GM18868 (cell line): ENCODE measurements around the gene CAMK1G.
A peak's percentile ranks its signal among the peaks of the same experiment; 100 is the strongest.

Experiments used
- ATAC-seq: cut with Tn5 transposase; IDR thresholded peaks from one replicate; pipeline ENCODE4 v1.9.1; 2021; ENCODE audit warnings: mild to moderate bottlenecking, moderate library complexity; ENCODE audit not compliant: unreplicated experiment

CAMK1G gene

DNA sequence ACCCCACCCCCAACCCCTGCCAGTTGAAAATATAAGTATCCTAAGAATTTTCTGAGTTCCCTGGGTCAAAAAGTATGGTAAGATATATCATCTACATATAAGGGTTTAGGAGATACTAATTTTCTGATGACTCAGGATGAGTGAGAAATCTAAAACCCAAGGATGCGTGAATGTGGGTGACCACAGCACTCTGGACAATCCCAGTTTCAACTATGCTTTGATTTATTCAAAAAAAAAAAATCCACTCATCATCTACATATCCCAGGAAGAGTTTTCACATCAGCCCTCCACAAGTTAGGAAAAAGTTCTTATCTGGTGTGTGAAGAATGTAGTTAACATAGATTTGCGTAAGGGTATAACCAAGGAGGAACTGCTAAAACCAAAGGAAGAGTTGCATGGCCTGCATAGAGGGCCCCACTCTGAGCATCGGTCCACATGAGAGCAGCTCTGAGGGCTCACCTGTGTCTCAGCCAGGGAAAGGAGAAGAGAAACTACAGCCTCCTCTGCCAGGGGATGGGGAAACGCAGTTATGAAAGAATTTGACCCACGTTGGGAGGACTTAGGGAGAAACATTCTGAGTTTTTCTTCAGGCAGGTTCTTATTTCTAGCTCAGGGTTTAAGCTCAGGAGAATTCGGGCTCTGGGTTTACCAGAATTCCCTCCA is 50.0 kb downstream of the CAMK1G start:
- ATAC-seq = peak; percentile 83

DNA sequence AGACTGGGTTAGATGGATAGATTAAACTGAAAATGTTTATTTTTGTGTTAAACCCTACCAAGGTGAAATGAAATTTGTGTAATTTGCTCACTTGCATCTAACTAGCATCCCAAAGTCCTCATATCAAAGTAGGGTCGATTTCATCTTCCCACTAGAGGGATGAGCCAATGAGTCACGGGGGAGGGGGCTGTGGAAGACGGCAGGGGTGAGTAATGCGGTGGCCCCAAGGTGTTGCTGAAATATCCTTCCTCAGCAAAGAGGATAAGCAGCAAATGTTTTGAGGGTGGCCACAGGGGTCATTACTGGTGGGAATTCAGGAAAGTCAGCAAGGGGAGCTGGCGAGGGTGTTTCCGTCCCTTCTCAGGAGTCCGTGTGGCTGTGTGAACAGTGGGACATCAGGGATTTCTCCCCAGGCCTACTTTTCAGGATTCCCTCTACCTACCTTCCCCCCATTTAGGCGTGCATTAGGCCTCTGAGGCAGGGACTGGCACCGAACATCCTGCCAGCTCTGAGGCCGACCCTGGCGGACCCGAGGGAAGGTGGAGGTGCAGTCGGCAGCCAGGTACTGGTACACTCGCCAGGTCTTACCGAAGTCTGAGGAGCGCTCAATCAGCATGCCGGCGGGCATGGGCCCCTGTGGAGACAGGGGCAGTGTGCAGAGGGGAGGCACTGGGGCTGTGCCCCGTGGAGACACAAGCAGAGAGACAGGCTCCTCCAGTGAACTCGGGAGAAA is 50.7 kb downstream of the CAMK1G start:
- no peak for ATAC-seq

DNA sequence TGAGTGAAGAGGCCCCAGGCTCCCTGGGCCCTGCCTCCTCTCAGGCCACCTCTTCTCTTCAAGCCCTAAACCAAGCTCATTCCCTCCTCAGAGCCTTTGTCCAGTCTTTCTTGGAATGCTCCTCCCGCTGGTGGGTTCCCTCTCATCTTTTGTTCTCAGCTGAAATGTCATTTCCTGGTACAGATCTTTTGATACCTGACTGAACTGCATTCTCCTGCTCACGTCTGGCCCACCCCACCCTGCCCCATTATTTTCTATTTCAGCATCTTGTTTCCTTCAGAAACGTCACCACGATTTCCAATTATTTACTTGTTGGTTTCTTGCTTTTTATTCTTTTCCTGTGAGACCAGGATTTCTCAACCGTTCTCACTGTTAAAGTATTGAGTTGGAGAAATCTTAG is 52.3 kb downstream of the CAMK1G start:
- ATAC-seq = no peak

DNA sequence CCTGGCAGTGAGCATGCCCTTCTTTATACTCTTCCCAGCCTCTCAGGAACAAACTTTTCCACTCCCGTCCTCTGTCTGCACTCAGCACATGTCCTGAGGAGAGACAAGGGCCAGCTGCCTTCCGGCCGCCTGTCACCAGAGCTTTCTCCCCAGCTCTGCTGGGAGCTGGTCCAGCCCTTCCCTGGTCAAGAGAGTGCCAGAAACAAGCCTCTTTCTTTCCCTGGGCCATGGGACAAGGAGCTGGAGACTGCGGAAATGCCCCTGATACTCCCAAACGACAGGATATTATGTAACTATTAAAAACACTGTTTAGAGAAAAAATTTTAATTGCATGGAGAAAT is 58.3 kb downstream of the CAMK1G start:
- ATAC-seq = no peak

DNA sequence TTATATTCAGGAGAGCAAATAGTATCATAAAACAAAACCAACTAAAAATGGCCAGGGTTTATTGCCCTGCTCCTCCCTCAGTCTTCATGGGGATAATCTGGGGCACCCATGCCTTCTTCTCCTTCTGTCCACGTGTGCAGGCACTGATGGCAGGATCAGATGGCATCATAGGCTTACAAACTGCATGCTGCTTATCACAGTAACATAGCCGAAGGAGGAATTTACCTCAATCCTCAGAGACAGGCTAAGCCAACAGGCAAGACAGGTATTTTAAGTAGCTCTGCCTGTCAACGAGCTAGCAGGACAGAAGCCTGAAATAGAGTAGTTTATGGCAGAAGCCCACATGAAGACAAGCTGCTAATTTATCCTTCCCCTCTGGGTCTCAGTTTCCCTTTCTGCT is 59.3 kb downstream of the CAMK1G start:
- ATAC-seq = no peak

- no peak for ATAC-seq
These were observed 59.9 kb downstream of the CAMK1G start for GRCh38 chr1:209643285-209644020.

DNA sequence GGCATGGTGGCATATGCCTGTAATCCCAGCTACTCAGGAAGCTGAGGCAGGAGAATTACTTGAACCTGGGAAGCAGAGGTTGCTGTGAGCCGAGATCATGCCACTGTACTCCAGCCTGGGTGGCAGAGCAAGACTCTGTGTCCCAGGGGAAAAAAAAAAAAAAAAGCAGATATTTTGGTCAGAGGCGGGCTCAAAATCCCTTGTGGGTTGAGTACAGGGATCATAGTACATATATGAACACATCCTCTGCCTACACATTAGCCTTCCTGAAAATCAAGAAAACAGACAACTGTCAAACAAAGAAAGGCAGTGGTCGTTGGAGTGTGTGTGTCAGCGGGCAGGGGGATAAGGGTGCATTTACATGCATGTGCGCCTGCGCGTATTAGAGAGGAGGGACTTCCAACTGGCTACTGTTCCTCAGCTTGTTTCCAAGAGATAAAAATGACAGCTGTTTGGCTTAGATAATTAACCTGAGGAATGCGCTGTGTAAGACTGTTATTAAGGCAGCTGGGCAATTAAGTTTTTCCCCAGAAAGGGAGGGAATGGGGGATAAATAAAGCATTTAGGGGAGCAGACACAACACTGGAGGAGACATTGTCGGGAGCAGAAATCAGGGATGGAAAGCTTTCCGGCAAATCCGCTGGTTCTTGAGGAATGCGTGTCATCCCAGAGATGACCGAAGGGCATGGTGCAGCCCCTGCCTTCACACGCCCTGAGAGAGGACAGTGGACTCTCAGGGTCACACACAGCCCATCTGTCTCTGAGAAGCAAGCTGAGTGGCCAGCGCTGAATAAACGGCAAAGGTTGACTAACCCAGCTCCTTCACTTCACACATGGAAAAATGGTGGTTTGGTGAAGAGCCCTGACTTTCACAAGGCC is 62.3 kb downstream of the CAMK1G start:
- ATAC-seq = no peak

DNA sequence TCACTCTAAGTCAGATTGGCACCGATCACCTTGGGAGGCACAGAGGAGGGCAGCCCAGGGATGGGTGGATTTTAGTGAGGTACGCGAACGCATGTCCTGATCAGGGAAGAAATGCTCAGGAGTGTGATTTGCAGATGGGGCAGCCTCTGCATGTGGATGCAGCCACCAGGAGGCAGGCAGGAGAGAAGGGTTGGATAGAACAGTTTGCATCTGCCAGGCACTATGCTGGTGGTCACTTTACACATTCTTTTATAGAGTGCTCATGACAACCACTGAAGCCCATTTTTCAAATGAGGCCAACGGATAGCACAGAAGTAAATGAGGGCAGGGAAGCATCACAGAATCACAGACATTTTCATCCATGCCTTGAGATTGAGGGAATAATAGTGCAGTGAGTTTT is 63.0 kb downstream of the CAMK1G start:
- no peak for ATAC-seq

- ATAC-seq = no peak
These were observed 63.6 kb downstream of the CAMK1G start for GRCh38 chr1:209647156-209647555.

GRCh38 chr1:209648346-209648745 is 64.8 kb downstream of the CAMK1G start:
- ATAC-seq = no peak

DNA sequence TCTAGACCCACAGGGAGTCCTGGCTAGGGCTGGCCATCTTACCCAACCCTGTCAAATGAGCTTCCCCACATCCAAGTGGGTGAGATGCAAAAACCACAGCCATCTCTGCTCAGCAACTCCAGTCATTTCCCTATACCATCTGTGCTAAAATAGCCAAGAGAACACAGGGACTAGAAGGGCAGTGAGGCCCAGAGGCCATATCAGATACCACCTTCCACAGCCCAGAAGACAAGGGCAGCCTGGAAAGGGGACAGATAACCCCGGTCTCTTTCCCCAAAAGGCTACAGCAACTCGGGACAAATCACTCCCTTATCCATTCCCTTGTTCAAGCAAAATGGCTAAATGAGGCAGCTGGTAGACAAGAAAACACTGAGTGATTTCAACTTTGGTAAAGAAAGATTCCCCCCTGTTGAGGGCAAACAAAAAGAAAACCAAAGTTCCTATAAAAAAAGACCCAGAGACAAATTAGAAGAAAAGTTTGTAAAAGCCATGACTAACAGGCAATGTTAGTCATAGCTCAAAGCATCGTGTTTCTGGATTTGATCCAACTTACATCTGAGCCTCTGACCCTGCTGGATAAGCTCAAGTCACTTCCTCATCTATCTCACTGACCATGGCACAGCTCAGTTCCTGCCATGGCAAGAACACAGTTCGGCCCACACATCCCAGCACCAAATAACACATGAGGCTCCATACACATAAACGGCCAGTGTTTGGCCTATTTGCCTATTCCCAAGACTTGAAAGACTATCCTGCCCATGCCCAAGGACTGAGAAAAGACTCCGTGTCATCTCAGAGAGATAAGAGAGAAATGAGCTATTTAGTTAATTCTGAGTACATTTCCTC is 65.6 kb downstream of the CAMK1G start:
- ATAC-seq = no peak

GRCh38 chr1:209650454-209650853 is 66.9 kb downstream of the CAMK1G start:
- no peak for ATAC-seq

GRCh38 chr1:209651138-209651587 is 67.6 kb downstream of the CAMK1G start:
- peak; percentile 79 for ATAC-seq

DNA sequence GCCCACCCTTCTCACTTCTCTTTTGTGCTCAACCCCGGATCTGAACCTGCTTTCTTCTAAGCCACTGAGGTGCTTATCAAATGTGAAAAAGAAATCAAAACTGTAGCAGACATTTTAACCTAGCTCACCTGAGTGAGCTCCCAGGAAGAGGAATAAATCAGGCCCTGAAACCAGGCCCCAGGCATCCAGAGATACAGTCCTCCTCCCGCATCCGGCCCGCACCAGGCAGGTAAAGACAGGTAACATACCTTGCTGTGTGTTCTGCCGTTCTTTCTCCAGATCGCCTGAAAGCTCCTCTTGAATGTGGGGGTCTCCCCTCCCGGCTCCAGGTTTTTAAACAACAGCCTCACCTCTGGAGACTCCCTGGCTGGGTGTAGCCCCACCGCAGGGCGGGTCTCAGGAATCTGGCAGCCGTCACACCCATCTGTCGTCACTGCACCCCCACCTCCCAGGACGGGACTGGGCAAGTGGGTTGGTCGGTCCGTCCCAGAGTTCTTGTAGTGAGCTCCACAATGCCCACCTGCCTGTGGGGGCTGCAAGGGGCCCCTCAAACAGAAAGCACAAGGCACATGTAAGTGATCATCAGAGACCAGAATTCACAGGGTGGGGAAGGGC is 68.7 kb downstream of the CAMK1G start, which contains the start of gene LAMB3:
Gene LAMB3 (minus strand): TSS at position 305 of the 615 bp plus-strand sequence. CDS start 1,481 bp downstream, outside the sequence.
- no peak for ATAC-seq

DNA sequence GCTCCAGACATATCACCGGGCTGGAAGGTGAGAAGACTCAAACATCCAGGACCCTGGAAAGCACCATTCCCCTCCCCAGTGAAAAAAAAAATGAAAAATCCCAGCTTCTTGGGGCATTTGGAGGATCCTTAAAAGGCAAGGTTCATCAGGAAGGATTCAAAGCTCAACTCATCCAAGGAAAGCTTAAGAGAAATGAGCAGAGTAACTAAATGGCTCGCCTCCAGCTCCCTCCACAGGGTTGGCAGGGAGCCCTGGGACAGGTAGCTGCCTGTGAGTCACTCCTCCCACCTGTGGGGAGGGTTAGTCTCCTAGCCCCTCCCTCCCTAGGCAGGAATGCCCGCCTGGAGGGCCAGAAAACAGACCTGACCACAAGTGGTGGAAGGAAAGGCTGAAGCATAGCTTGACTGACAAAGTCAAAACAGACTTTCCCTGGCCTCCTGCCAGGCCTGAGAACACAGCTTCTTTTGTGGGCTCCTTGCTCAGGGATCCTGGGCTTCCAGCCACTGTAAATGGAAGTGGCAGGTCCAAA is 69.4 kb downstream of the CAMK1G start:
- ATAC-seq = peak; percentile 38

- no peak for ATAC-seq
These were observed 70.4 kb downstream of the CAMK1G start for GRCh38 chr1:209653915-209654351.

- no peak for ATAC-seq
These were observed 72.1 kb downstream of the CAMK1G start for GRCh38 chr1:209655411-209656231.

DNA sequence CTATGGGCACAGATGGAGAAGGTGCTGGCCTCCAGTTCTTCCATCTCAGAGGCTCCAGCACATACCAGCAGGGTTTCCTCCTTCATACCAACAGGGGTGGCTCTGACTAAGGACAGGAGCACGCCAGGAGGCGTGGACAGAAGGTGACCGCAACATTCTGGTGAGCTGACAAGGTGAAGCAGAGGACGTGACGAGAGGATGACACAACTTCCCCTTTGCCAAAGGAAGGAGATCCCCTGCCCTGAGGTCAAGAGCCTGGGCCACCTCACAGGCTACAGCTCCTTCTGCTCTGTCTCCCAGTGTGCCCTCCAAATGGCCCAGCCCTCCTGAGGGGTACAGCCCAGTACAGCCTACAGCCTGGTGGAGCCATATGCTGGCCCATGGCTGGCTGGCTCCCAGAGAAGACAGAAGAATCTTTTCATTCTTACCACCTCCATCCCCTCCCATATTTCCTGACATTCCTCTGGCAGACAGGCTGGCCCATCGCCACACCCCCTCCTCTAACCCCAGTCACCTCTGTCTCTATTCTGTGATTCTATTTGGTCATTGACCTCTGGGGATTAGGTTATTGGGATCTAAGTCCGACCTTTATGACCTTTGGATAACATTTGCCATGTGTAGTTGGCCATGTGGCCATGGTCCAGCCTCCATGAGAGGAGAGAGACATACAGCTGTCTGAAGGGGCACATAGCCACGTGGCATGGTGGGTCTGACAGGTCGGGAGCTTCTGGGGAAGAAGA is 73.8 kb downstream of the CAMK1G start:
- no peak for ATAC-seq
